Measurements from ENCODE around the gene SYP.
A peak's percentile ranks its signal among the peaks of the same experiment; 100 is the strongest.

SYP gene

DNA sequence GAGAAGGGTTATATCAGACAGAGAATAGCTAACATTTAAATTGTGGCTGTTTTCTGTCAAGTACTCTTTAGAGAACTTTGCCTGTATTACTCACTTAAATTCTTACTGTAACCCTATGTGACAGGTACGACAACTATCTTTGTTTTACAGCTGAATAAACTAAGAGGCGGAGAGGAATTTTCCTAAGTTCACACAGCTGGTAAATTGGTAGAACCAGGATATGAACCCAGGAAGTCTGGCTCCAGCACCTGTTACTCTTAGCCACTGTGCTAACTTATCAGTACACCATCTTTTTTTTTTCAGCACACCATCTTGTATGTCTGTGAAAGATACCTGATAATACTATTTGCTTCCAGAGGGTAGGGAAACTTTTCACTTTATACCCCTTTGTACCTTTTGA lies 2.0 kb upstream of the SYP start:
- no peak overlapping the region for H3K4me2 ChIP-seq (ENCODE audit: insufficient read depth, low read length)
- no peak overlapping the region for H2AFZ ChIP-seq (ENCODE audit: low read depth, low read length)
- H3K9ac ChIP-seq (ENCODE audit: low read depth, low read length) = no peak overlapping the region
- no peaks in the 10 kb centered on the region for H4K20me1 ChIP-seq (ENCODE audit: insufficient read depth, low read length)
- H3K79me2 ChIP-seq (ENCODE audit: insufficient read depth, low read length) = no peaks in the 10 kb centered on the region
- peaks cover 19% of the 10 kb centered on the region for H3K4me1 ChIP-seq (ENCODE audit: insufficient read depth, low read length)
- TF ChIP-seq, protein P1, sequence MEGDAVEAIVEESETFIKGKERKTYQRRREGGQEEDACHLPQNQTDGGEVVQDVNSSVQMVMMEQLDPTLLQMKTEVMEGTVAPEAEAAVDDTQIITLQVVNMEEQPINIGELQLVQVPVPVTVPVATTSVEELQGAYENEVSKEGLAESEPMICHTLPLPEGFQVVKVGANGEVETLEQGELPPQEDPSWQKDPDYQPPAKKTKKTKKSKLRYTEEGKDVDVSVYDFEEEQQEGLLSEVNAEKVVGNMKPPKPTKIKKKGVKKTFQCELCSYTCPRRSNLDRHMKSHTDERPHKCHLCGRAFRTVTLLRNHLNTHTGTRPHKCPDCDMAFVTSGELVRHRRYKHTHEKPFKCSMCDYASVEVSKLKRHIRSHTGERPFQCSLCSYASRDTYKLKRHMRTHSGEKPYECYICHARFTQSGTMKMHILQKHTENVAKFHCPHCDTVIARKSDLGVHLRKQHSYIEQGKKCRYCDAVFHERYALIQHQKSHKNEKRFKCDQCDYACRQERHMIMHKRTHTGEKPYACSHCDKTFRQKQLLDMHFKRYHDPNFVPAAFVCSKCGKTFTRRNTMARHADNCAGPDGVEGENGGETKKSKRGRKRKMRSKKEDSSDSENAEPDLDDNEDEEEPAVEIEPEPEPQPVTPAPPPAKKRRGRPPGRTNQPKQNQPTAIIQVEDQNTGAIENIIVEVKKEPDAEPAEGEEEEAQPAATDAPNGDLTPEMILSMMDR (IDR thresholded peaks at IDR 0.05; ENCODE audit: borderline replicate concordance, extremely low read depth, low read length, poor library complexity, severe bottlenecking) = no peak
- TF ChIP-seq EZH2 (IDR thresholded peaks at IDR 0.05; ENCODE audit: borderline replicate concordance, low read depth, low read length, severe bottlenecking) = no peak
- no peaks in the 10 kb centered on the region for H3K27me3 ChIP-seq (ENCODE audit: insufficient read depth, low read length, poor library complexity)
- H3K4me3 ChIP-seq (ENCODE audit: low read depth in 1 of 2, low read length in 2 of 2) = no peak overlapping the region
- DNase-seq = no peak
- no peak for ATAC-seq (ENCODE audit: insufficient read depth, low read depth)
- no peaks in the 10 kb centered on the region for H3K36me3 ChIP-seq (ENCODE audit: insufficient read depth, low read length)
- no peak overlapping the region for H3K27ac ChIP-seq (ENCODE audit: low read length)
- H3K9me3 ChIP-seq (ENCODE audit: insufficient read depth, low read length, severe bottlenecking) = no peaks in the 10 kb centered on the region

DNA sequence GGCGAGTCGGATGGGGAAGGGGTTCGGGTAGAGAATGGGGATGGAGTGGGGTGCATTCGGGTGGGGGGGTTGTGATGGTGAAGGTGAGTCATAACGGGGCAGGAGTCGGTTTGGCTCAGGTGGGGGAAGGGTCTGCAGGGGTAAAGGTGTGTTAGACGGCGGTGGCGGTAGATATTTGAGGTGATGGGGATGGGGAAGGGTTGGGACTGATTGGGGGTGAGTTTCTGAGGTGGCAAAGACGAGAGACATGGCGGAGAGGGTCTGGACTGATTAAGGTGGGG lies 738 bp downstream of the SYP start:
- H3K4me2 ChIP-seq (ENCODE audit: insufficient read depth, low read length) = peak overlapping the region; percentile 75
- peak overlapping the region in 1 of 2 experiments; percentile 58; a peak in 2 of 4 replicates for H3K4me3 ChIP-seq (ENCODE audit: low read depth in 1 of 2, low read length in 2 of 2)
- H3K4me1 ChIP-seq (ENCODE audit: insufficient read depth, low read length) = peaks cover 19% of the 10 kb centered on the region
- H3K9me3 ChIP-seq (ENCODE audit: insufficient read depth, low read length, severe bottlenecking) = no peaks in the 10 kb centered on the region
- ATAC-seq (ENCODE audit: insufficient read depth, low read depth) = no peak
- H2AFZ ChIP-seq (ENCODE audit: low read depth, low read length) = no peak overlapping the region
- no peak overlapping the region for H3K27ac ChIP-seq (ENCODE audit: low read length)
- TF ChIP-seq EZH2 (IDR thresholded peaks at IDR 0.05; ENCODE audit: borderline replicate concordance, low read depth, low read length, severe bottlenecking) = no peak
- TF ChIP-seq, protein P1 (IDR thresholded peaks at IDR 0.05; ENCODE audit: borderline replicate concordance, extremely low read depth, low read length, poor library complexity, severe bottlenecking) = no peak
- H3K27me3 ChIP-seq (ENCODE audit: insufficient read depth, low read length, poor library complexity) = no peaks in the 10 kb centered on the region
- no peaks in the 10 kb centered on the region for H3K36me3 ChIP-seq (ENCODE audit: insufficient read depth, low read length)
- H3K79me2 ChIP-seq (ENCODE audit: insufficient read depth, low read length) = no peaks in the 10 kb centered on the region
- no peak for DNase-seq
- H4K20me1 ChIP-seq (ENCODE audit: insufficient read depth, low read length) = no peaks in the 10 kb centered on the region
- H3K9ac ChIP-seq (ENCODE audit: low read depth, low read length) = no peak overlapping the region; the same call in 1 of the 2 replicates

DNA sequence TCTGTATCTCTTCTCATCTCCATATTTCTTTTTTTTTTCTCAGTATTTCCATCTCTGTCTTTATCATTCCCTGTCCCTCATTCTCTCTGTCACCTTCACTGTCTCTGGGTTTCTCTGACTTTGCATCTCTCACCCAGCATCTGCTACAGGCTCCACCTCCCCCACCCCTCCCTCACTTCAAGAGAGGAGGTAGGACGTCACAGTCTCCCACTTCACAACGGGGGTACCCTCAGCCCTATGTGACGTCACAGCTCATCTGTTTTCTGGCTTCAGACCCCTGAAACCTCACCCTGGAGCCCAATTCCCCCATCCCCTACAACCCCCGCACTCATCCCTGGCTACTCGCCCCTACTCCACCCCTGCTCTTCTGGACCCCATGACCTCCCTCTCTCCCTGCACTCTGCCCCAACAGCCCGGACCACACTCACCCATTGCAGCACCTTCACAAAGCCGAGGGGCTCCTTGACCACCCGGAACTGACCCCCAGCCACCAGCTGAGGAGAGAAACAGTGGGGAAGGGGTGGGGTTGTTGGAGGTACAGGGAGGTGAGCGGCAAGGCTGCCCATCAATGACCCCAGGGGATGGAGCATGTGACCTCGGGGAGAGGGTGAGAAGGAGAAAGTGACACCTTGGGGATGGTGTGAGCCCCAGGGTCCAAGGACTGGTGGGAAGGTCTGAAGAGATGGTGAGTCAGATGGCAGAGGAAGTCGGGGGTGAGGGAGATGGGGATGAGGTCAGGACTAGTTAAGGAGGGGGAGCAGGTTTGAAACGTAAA lies 1.3 kb downstream of the SYP start:
- no peaks in the 10 kb centered on the region for H3K27me3 ChIP-seq (ENCODE audit: insufficient read depth, low read length, poor library complexity)
- H2AFZ ChIP-seq (ENCODE audit: low read depth, low read length) = no peak overlapping the region
- no peaks in the 10 kb centered on the region for H3K36me3 ChIP-seq (ENCODE audit: insufficient read depth, low read length)
- H3K4me3 ChIP-seq (ENCODE audit: low read depth in 1 of 2, low read length in 2 of 2) = no peak overlapping the region
- TF ChIP-seq EZH2 (IDR thresholded peaks at IDR 0.05; ENCODE audit: borderline replicate concordance, low read depth, low read length, severe bottlenecking) = no peak
- TF ChIP-seq, protein P1 (IDR thresholded peaks at IDR 0.05; ENCODE audit: borderline replicate concordance, extremely low read depth, low read length, poor library complexity, severe bottlenecking) = no peak
- no peak overlapping the region for H3K9ac ChIP-seq (ENCODE audit: low read depth, low read length)
- H3K4me1 ChIP-seq (ENCODE audit: insufficient read depth, low read length) = peaks cover 19% of the 10 kb centered on the region
- no peaks in the 10 kb centered on the region for H3K79me2 ChIP-seq (ENCODE audit: insufficient read depth, low read length)
- DNase-seq (no peak), ATAC-seq (ENCODE audit: insufficient read depth, low read depth) (no peak)
- no peaks in the 10 kb centered on the region for H3K9me3 ChIP-seq (ENCODE audit: insufficient read depth, low read length, severe bottlenecking)
- H3K27ac ChIP-seq (ENCODE audit: low read length) = no peak overlapping the region
- H3K4me2 ChIP-seq (ENCODE audit: insufficient read depth, low read length) = peak overlapping the region; percentile 75; the same call in 1 of the 2 replicates
- H4K20me1 ChIP-seq (ENCODE audit: insufficient read depth, low read length) = no peaks in the 10 kb centered on the region
